HG03139 (cell line): Measurements from ENCODE around the gene TMCO1.
"Not testable (repeated sequence)": the region's sequence is repeated elsewhere in the genome, so short reads cannot be mapped to it uniquely, and the experiment has no call there.

ENCODE experiments used
- ATAC-seq: cut with Tn5 transposase; IDR thresholded peaks from one replicate; pipeline ENCODE4 v1.9.1; 2021; ENCODE audit not compliant: unreplicated experiment

Gene TMCO1

DNA sequence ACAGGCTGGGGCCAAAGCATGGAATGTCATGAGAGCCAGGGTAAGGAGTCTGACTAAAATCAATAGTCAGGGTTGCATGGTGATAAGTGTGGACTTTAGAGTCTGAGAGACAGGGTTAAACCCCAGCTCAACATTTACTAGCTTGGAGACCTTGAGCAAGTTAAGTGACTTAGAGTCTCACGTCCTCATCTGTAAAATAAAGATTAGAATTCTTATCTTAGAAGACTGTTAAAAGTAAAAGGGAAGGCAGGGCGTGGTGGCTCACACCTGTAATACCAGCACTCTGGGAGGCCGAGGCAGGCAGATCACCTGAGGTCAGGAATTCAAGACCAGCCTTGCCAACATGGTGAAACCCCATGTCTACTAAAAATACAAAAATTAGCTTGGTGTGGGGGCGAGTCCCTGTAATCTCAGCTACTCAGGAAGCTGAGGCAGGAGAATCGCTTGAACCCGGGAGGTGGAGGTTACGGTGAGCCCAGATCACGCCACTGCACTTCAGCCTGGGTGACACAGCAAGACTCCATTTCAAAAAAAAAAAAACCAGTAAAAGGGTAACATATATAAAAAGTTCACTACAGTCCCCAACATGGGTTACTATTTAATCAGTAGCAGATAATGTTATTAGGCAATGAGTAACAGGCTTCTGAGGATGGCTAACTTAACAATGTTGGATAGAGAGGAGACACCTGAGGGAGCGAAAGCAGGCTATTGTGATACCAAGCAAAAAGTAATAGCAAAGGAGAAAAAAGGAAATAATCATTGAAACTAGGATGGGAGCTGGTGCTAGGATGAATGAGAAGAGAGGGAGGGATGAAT lies 20.8 kb downstream of the TMCO1 start:
- ATAC-seq: no peak

DNA sequence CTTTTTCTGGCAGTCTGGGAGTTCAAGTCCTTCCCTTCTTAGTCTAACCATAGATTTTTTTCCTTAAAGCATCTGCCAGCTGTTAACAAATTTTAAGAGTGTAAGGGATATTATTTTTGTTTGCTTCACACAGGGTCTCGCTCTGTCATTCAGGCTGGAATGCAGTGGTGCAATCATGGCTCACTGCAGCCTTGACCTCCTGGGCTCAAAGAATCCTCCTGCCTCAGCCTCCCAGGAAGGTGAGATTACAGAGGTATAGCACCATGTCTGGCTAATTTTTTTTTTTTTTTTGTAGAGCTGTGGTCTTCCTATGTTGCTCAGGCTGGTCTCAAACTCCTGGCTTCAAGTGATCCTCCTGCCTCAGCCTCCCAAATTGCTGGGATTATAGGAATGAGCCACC lies 23.8 kb downstream of the TMCO1 start:
- ATAC-seq: not testable (repeated sequence)

DNA sequence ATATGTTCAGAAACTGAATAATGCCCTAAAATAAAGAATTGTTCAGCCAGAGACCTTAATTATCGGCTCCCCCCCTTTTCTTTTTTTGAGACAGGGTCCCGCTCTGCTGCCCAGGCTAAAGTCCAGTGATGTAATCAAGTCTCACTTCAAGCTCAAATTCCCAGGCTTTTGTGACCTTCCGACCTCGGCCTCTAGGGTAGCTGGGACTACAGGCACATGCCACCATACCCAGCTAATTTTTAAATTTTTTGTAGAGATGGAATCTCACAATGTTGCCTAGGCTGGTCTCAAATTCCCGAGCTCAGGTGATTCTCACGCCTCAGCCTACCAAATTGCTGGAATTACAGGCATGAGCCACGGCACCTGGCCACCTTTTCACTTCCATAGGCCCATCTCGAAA lies 26.5 kb downstream of the TMCO1 start:
- no peak for ATAC-seq

DNA sequence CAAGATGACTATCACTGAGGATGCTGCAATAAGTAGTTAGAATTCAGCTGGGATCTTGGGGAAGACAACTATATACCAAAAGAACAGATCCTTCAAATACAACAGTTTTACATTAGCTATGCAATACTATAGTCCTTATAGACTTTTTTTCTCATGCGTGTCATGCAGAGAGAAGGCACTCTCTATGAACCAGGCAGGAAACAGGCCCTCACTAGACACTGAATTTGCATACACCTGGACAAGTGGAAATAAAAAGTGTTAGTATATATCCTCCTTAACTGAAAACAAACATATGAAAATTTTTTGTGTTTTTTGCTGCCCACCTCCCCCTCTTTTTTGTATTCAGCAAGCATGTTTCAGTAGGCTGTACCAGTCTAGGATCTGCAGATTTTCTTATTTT lies 29.9 kb downstream of the TMCO1 start:
- peak; percentile 99 for ATAC-seq

DNA sequence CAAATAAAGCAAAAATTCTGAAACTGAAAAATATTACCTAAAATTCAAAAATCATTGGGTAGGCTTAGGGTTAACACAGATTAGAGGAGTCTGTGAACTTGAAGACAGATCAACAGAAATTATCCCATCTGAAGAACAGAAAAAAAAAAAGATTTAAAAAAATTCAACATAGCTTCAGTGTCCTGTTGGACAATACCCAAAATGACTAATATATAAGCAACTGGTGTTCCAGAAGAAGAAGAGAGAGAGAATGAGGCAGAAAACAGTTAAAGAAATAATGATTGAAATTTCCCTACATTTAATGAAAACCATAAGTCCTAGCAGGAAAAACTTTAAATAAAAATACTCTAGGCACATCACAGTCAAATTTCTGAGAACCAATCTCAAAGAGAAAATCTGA lies 31.5 kb downstream of the TMCO1 start:
- ATAC-seq: no peak

DNA sequence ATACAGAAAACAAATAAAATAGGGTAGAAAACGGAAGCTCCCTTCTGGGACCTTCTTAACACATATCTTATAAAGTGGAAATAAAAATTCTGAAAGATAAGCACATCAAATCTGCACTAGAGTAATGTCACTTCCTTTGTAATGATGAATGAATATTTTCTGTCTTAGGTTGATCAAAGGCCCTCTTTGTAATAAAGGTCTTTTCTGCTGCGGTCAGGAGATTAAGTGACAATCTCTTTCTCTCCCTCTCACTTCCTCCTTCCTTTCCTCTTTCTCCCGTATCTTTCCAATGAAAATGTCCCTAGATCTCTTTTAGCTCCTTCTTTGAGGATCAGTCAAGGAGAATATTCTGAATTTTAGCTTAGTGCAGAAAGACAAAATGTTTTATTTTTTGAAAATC lies 33.8 kb downstream of the TMCO1 start:
- no peak for ATAC-seq

DNA sequence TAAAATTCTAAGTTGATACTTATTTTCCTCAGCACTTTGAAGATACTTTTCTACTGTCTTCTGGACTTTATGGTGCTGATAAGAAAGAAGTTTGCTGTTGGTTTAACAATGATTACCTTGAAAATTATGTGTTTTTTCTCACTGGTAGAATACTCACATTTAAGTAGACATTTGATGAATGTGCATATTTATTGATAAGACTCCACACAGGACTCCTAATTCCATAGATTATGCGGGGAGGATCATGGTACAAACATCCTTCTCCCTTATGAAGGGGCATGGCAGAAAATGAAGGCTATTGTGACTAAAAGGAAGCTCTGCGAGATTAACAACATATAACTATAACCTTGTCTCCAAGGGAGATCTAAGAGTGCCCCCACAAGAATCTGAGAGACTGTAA lies 41.8 kb downstream of the TMCO1 start:
- no peak for ATAC-seq

DNA sequence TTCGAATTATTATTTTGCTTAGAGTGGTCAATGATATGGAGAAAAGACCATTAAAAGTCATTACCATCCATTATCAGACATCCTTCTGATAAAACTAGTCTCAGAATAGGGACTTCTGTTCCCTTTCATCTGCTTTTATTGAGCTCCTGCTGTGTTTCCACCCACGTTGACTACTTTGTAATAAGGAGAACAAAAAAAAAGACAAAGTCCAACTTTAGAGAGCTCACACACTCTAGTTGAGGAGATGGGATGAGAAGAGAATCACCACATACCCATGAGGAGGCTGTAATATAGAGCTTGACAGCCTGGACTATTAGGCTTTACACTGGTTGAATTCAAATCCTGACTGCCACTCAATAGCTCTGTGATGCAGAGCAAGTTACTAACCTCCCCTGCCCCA lies 42.5 kb downstream of the TMCO1 start:
- ATAC-seq: no peak

DNA sequence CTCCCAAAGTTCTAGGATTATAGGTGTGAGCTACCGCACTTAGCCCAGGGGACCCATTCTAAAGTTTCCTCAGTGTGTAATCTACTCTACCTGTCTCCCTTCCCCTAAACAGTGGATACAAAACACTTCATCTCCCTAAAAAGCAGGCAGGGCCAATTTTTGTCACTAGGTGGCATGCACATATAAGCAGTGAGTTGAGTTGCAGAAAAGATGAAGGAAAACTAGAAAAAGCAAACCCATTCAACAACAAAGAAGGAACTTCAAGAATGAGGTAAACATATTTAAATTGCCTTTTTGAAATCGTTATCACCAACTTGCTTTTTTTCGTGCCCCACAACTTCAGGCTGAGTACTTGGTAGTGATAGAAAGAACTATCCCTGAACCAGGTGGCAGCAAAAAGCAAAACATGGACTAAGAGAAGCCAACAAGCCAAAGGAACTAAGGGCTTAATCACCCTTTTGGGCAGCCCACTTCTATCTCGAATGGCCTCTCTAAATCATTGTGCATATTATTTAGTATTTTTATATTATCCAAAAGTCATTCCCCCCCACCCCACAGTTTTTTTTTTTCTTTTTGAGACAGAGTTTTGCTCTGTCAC lies 50.7 kb downstream of the TMCO1 start:
- no peak for ATAC-seq

DNA sequence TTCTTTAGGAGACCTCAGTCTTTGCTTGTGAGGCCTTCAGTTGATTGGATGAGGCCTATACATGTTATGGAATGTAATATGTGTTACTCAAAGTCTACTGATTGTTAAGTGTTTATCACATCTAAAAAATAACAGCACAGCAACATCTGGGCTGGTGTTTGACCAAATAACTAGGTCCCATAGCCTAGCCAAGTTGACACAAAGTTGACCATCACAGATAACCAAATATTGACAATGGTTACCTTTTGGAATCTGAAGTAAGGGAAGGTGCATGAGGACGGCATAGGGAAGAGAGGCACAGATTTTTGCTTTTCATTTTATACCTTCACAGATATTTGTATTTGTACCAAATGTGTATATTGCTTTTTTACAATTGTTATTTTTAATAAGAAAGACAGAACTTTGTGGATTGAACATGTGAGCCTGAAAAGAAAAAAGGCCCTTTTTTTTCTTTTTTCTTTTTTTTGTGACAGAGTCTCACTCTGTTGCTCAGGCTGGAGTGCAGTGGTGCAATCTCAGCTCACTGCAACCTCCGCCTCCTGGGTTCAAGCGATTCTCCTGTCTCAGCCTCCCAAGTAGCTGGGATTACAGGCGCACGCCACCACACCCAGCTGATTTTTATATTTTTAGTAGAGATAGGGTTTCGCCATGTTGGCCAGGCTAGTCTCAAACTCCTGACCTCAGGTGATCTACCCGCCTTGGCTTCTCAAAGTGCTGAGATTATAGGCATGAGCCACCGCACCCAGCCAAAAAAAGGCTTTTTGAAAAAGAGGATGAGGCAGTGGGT lies 52.2 kb downstream of the TMCO1 start:
- not testable (repeated sequence) for ATAC-seq

DNA sequence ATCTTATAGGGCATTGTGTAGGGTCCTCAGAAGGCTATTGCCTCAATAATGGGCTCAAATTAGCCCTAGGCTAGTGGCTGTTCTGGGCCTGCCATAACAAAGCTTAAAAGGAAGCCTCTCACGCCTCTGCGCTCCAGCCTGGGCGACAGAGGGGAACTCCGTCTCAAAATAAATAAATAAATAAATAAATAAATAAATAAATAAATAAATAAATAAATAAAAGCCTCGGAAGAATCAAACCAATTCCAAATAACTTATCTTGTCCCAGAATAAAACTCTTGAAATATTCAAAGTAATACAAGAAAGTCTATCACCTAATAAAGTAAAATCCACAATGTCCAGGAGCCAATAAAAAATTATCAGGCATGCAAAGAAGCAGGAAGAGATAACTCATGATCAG lies 55.9 kb downstream of the TMCO1 start:
- ATAC-seq: no peak

DNA sequence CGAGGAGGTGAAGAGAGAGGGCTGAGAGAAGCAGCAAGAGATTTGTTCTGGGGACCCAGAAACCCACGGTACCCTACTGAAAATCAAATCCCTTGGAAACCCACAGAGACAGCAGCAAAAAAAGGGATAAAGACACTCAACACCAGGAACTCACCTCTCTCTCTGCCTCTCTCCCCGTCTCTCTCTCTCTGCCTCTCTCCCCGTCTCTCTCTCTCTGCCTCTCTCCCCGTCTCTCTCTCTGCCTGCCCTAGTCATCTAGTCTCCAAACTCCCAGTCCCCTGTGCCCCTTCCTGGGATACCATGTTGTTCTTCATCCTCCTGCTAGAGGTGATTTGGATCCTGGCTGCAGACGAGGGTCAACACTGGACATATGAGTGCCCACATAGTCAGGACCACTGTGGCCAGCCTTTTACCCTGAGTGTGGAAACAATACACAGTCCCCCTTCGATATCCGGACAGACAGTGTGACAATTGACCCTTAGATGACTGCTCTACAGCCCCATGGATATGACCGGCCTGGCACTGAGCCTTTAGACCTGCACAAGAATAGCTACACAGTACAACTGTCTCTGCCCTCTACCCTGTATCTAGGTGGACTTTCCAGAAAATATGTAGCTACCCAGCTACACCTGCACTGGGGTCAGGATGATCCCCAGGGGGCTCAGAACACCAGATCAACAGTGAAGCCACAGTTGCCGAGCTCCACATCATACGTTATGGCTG lies 60.5 kb downstream of the TMCO1 start:
- no peak for ATAC-seq

DNA sequence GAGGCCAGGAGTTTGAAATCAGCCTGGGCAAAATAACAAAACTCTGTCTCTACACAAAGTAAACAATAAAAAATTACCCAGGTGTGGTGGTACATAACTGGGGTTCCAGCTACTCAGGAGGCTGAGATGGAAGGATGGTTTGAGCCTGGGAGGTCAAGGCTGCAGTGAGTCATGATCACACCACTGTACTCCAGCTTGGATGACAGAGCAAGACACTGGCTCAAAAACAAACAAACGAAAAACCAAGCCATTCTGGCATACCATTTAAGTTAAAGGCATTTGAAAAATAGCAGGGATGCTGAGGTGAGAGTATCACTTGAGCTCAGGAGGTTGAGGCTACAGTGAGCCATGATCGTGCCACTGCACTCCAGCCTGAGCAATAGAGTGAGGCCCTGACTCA lies 65.0 kb downstream of the TMCO1 start:
- no peak for ATAC-seq

DNA sequence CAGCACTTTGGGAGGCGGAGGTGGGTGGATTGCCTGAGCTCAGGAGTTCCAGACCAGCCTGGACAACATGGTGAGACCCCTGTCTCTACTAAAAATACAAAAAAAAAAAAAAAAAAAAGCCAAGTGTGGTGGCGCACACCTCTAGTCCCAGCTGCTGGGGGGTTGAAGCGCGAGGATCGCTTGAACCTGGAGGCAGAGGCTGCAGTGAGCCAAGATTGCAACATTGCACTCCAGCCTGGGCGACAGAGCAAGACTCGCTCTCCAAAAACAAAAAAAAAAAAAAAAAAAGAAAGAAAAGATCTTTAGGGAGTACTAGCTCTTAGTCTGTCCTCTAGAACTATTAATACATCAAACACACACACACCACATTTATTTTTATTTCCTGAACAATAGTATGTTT lies 66.7 kb downstream of the TMCO1 start:
- not testable (repeated sequence) for ATAC-seq

DNA sequence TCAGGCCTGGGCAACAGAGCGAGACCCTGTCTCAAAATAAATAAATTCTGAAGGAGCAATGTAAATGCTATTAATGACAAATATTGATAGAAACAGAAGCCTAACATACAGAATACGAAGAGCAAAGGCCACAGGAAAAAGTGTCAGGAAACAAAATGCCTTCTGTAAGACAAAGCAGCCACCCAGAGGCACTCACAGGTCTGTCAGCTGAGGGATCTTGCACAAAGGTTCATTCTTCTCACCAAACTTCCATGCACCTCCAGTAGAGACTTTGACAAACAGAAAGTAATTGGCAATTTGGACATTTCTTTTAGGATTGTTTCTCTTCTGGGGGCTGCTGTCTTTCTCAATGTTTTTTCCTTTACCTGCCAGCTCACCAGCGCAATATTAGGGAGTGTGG lies 69.1 kb downstream of the TMCO1 start:
- ATAC-seq: no peak

DNA sequence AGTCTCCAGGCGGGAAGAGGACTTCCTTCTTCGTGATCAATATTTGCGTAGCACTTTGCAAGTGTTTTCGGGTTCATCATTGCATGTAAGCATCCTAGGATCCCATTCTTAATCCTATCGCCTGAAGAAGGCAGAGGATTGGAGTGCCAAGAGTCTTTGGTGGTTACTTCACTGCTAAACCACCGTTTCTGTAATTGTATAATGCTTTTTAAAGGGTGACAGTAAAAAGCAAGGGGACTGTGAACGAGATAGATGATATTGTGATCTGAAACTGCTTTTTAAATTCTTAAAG lies 70.0 kb downstream of the TMCO1 start:
- no peak for ATAC-seq

DNA sequence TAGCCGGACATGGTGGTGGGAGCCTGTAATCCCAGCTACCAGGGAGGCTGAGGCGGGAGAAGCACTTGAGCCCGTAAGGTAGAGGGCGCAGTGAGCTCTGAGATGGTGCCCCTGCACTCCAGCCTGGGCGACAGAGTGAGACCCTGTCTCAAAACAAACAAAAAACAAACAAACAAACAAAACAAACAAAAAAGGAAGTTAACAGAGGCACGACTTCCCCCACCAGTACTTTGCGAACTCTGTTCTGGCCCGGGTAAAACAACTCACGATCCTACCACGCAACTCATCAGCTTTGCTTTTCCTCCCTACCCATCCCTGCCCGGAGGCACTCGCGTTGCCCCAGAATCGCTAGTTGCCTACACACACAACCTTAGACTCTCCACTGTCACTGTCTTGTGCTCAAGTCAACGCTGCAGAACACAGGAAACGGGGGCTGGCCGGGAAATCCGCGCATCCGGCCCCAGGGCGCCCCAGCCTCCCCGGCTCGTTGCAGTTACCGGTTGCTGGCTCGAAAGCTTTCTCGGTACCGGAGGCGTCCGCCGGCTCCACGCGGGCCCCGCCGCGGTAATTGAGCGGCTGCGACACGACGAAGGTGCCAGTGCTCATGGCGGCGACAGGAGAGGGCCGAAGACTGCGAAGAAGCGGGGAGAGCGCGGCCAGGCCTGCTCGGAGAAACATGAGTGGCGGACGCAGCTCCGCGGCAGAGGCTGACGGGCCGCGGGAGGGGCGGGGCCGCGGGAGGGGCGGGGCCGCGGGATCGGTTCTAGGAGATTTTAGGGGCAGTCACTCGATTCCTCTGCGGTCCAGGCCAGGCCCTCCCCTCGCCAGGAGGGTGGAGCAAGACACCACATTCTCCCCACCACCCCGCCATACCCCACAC lies 70.5 kb downstream of the TMCO1 start, which contains the start of gene ALDH9A1:
TSS of gene ALDH9A1 (minus strand) at position 682 of the 880 bp plus-strand sequence. CDS start at position 678, 4 bp downstream.
- peak; percentile 94 for ATAC-seq

DNA sequence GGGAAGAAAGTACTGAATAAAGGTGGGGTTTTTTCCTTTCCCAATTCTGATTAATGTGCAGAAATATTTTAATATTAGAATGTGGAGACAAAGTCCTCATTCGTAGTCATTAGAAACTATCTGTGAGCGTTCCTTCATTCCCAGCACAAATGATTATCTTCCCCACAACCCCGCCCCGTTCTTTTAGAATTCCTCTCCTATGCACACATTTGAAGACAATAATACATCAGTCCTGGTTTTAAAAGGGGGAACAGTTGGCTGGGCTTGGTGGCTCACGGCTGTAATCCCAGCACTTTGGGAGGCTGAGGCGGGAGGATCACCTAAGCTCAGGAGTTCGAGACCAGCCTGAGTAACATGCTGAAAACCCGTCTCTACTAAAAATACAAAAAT lies 71.2 kb downstream of the TMCO1 start:
- ATAC-seq: no peak

DNA sequence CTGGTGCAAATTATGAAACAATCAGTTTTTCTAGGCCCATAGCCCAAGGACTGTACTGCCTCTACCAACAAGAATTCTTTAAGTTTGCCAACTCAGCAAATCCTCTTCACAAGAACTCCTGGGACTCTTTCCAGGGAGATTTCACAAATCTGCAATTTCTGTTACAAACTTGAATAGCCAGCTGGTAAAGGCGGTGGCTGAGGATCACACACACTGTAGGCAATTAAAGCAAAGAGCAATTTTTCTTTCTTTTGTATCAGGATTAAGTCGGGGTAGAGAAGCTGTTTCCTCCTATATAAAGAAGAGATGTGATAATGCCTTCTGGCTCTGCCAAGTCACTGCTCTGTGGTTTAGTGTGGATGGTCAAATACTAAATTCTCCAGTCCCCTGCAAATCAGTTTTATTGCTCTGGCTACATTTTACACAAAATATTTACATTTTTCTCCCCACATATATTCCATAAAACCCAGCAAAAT lies 72.0 kb downstream of the TMCO1 start:
- ATAC-seq: no peak

DNA sequence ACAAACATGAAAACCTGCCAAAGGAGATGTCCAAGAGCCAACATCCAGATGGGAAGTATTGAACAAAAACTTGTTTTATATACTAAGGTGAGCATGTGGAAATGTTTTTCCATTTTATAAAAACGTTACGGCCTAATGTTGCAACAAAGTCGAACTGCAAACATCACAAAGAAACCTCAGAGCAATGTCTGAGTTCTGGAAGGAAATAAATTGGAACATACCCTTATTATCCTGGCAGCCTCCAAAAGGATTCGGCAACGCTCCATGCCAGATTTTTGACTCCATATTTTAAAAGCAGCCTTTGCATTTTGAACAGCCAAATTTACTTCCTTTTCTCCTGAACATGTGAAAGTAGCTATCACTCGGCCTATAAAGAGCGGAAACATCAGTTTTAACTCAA lies 73.6 kb downstream of the TMCO1 start:
- ATAC-seq: no peak
